Aorta (tissue), 5 donors: ENCODE measurements around the gene PCDHGB4. TPM values are rescaled to one million over a fixed set of nuclear protein-coding genes. Genes with fewer than 3 reads are reported as not detected.
"Not testable (repeated sequence)": the region's sequence is repeated elsewhere in the genome, so short reads cannot be mapped to it uniquely, and the experiment has no call there.

Experiments
- ATAC-seq: fragments of 200-7000 bp; cut with Tn5 transposase; one replicate; pipeline ENCODE4 v1.9.1; 2022; ENCODE audit warnings: moderate library complexity; ENCODE audit not compliant: low FRiP score
- DNase-seq, 2 donors: peaks; one replicate each; pipeline ENCODE4 v3.0.0-alpha.2; 2020
- H3K27ac ChIP-seq, 2 donors: one replicate each; pipeline ENCODE4 v1.5.1; 2013; ENCODE audit warnings: low read length in 2 of 2, mild to moderate bottlenecking in 2 of 2, moderate library complexity in 2 of 2, control low read depth in 1 of 2, inconsistent platforms in 1 of 2, low read depth in 1 of 2
- H3K27me3 ChIP-seq, 2 donors: one replicate each; pipeline ENCODE4 v1.6.1; 2013; ENCODE audit warnings: control low read depth in 1 of 2, low read length in 1 of 2, mild to moderate bottlenecking in 1 of 2, moderate library complexity in 1 of 2; ENCODE audit not compliant: insufficient read depth in 2 of 2, control insufficient read depth in 1 of 2
- H3K36me3 ChIP-seq, 2 donors: one replicate each; pipeline ENCODE4 v1.6.1; 2013; ENCODE audit warnings: control low read depth in 1 of 2, low read length in 1 of 2, mild to moderate bottlenecking in 1 of 2; ENCODE audit not compliant: insufficient read depth in 2 of 2, control insufficient read depth in 1 of 2
- H3K4me1 ChIP-seq, 2 donors: one replicate each; pipeline ENCODE4 v1.6.1; 2013; ENCODE audit warnings: low read length in 2 of 2, control low read depth in 1 of 2, mild to moderate bottlenecking in 1 of 2, moderate library complexity in 1 of 2; ENCODE audit not compliant: insufficient read depth in 2 of 2, control insufficient read depth in 1 of 2
- H3K4me3 ChIP-seq, 2 donors: one replicate each; pipeline ENCODE4 v1.5.1; 2013; ENCODE audit warnings: low read length in 2 of 2, control low read depth in 1 of 2, mild to moderate bottlenecking in 1 of 2
- H3K9me3 ChIP-seq: one replicate; pipeline ENCODE4 v1.6.1; 2013; ENCODE audit warnings: mild to moderate bottlenecking, low read length; ENCODE audit not compliant: control insufficient read depth
- WGBS, 2 donors: extraction: QIAGEN DNeasy Blood & Tissue Kit; methylation state at CpG; one replicate each; pipeline ENCODE4 v1.1.7; 2013; 5-methylcytosine and 5-hydroxymethylcytosine counted together
- intact Hi-C, 2 donors: fragments of 100-400 bp; cut with DNase I; formaldehyde crosslinking; loops; one replicate each; pipeline versions ENCODE4 v1.14.2 to v1.15.0; 2022
- polyA plus RNA-seq, 2 donors: library from polyadenylated mRNA; stranded (reverse); fragments of 200-250 nt; gene quantifications; one replicate each; pipeline ENCODE4 v1.2.3, GENCODE V29; 2013
- total RNA-seq, 2 donors: library from RNA; stranded (reverse); fragmentation: NEBNext Ultra II Directional; extraction: Animal tissue kit (Norgen Biotek cat#: 25700); gene quantifications; one replicate each; pipeline ENCODE4 v1.2.1, GENCODE V29; 2021
- donor health status: healthy with polysubstance abuse.
- donor health status: Bipolar disorder and iron deficiency.
- donor health status: DM: no; HTN: no; CAD: no.
- donor health status: DM: no; HTN: no; CAD: no.
- donor health status: DM: yes; HTN: yes; CAD: no.

The PCDHGB4 gene
- total and polyA plus RNA-seq, 4 donors: 0.50 to 10.1 (median 5.0) TPM

- Histone ChIP-seq H3K27ac (no peak overlapping the region), H3K27me3 (no peaks in the 10 kb centered on the region), H3K36me3 (no peaks in the 10 kb centered on the region), H3K4me1 (no peaks in the 10 kb centered on the region), H3K4me3 (no peak overlapping the region), H3K9me3 (peaks cover 39% of the 10 kb centered on the region)
- ATAC-seq (no peak), DNase-seq (no peak)
- 20 to 26% methylated on average over 22 of the region's 22 CpGs for WGBS, 2 donors
- intact Hi-C loops: no loop called here
Measured at GRCh38 chr5:141403387-141403786, 15.9 kb downstream of the PCDHGB4 start.

GRCh38 chr5:141407790-141408505 lies 20.4 kb downstream of the PCDHGB4 start, which contains the start of gene PCDHGB6:
PCDHGB6 (plus strand) TSS chr5:141408021; CDS start chr5:141408203, 182 bp downstream.
- H3K27ac ChIP-seq, H3K4me3 ChIP-seq, H3K36me3 ChIP-seq, H3K27me3 ChIP-seq, H3K4me1 ChIP-seq: not testable (repeated sequence)
- peak; percentile 63 for ATAC-seq
- peaks cover 38% of the 10 kb centered on the region for H3K9me3 ChIP-seq
- 9 to 12% methylated on average over 46 to 51 of the region's 51 CpGs for WGBS, 2 donors
- DNase-seq: peak in 1 of 2 donors; percentile 80
- intact Hi-C loops: loop anchor here in 1 of 2 donors (5.0 kb wide), 1 partner anchor 149 kb away; no protein-coding TSS in a partner anchor

- Histone ChIP-seq H3K27ac (no peak overlapping the region), H3K4me1 (no peaks in the 10 kb centered on the region), H3K9me3 (peaks cover 37% of the 10 kb centered on the region), H3K27me3 (no peaks in the 10 kb centered on the region), H3K4me3 (no peak overlapping the region), H3K36me3 (no peaks in the 10 kb centered on the region)
- no peak for ATAC-seq
- peak in 1 of 2 donors; percentile 54 for DNase-seq
- intact Hi-C loops: loop anchor here (5.0 to 10.0 kb wide), 3 partner anchors 115 to 155 kb away; no protein-coding TSS in a partner anchor
- 18 to 23% methylated on average over 64 of the region's 64 CpGs for WGBS, 2 donors
Measured at GRCh38 chr5:141409598-141410306, 22.3 kb downstream of the PCDHGB4 start.

GRCh38 chr5:141411575-141411974 lies 24.1 kb downstream of the PCDHGB4 start:
- no peak for ATAC-seq
- 59% methylated on average over 3 of the region's 3 CpGs for WGBS, 2 donors
- no peak overlapping the region for H3K27ac ChIP-seq
- no peaks in the 10 kb centered on the region for H3K4me1 ChIP-seq
- H3K36me3 ChIP-seq: no peaks in the 10 kb centered on the region
- H3K9me3 ChIP-seq: peaks cover 34% of the 10 kb centered on the region
- no peaks in the 10 kb centered on the region for H3K27me3 ChIP-seq
- intact Hi-C loops: loop anchor here in 1 of 2 donors (10.0 kb wide), 2 partner anchors 113 to 153 kb away; no protein-coding TSS in a partner anchor
- H3K4me3 ChIP-seq: no peak overlapping the region
- DNase-seq: no peak

GRCh38 chr5:141412854-141413539 lies 25.5 kb downstream of the PCDHGB4 start, which contains the start of gene PCDHGA10:
PCDHGA10 (plus strand) TSS chr5:141412987; CDS start chr5:141413176, 189 bp downstream.
- ATAC-seq (no peak), DNase-seq (peak in 1 of 2 donors; percentile 61)
- Histone ChIP-seq H3K4me3 (no peak within 1 kb of the TSS), H3K36me3 (no peaks in the 10 kb centered on the region), H3K27ac (no peak within 1 kb of the TSS), H3K27me3 (no peaks in the 10 kb centered on the region), H3K9me3 (peaks cover 36% of the 10 kb centered on the region), H3K4me1 (no peaks in the 10 kb centered on the region)
- WGBS, 2 donors: 14 to 19% methylated on average over 31 of the region's 31 CpGs
- intact Hi-C loops: loop anchor here in 1 of 2 donors (10.0 kb wide), 2 partner anchors 112 to 152 kb away; no protein-coding TSS in a partner anchor

GRCh38 chr5:141413540-141414069 lies 26.1 kb downstream of the PCDHGB4 start:
- no peak overlapping the region for H3K27ac ChIP-seq
- H3K36me3 ChIP-seq: no peaks in the 10 kb centered on the region
- peaks cover 37% of the 10 kb centered on the region for H3K9me3 ChIP-seq
- H3K4me3 ChIP-seq: no peak overlapping the region
- H3K27me3 ChIP-seq: no peaks in the 10 kb centered on the region
- 23% methylated on average over 25 of the region's 25 CpGs for whole genome bisulfite sequencing, 2 donors
- intact Hi-C loops: loop anchor here in 1 of 2 donors (10.0 kb wide), 2 partner anchors 111 to 151 kb away; no protein-coding TSS in a partner anchor
- no peak for ATAC-seq
- no peaks in the 10 kb centered on the region for H3K4me1 ChIP-seq
- peak in 1 of 2 donors; percentile 49 for DNase-seq

- H3K36me3 ChIP-seq, H3K27me3 ChIP-seq, H3K27ac ChIP-seq, ATAC-seq, H3K4me1 ChIP-seq, H3K4me3 ChIP-seq, DNase-seq: not testable (repeated sequence)
- 24 to 29% methylated on average over 39 to 46 of the region's 46 CpGs for WGBS, 2 donors
- intact Hi-C loops: loop anchor here in 1 of 2 donors (10.0 kb wide), 2 partner anchors 110 to 150 kb away; no protein-coding TSS in a partner anchor
- peaks cover 40% of the 10 kb centered on the region for H3K9me3 ChIP-seq
Measured at GRCh38 chr5:141414548-141415274, 27.2 kb downstream of the PCDHGB4 start.
